Dermis lymphatic vessel endothelial cell (primary cell): ENCODE data around the gene OR8B4. TPM values are rescaled to one million over a fixed set of nuclear protein-coding genes. Genes with fewer than 3 reads are reported as not detected.

Experiments used
- total RNA-seq: library from RNA; depleted of rRNA; stranded (reverse); fragments of >200 nt; gene quantifications from 2 replicates; pipeline ENCODE4 v1.2.1, GENCODE V29; 2014

OR8B4 gene, protein sequence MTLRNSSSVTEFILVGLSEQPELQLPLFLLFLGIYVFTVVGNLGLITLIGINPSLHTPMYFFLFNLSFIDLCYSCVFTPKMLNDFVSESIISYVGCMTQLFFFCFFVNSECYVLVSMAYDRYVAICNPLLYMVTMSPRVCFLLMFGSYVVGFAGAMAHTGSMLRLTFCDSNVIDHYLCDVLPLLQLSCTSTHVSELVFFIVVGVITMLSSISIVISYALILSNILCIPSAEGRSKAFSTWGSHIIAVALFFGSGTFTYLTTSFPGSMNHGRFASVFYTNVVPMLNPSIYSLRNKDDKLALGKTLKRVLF
- total RNA-seq = not detected in 2 replicates

GRCh38 chr11:124424384-124424921 lies at the start of gene OR8B4:
Gene OR8B4 (minus strand): TSS chr11:124424871. CDS start chr11:124424871, 0 bp downstream.

DNA sequence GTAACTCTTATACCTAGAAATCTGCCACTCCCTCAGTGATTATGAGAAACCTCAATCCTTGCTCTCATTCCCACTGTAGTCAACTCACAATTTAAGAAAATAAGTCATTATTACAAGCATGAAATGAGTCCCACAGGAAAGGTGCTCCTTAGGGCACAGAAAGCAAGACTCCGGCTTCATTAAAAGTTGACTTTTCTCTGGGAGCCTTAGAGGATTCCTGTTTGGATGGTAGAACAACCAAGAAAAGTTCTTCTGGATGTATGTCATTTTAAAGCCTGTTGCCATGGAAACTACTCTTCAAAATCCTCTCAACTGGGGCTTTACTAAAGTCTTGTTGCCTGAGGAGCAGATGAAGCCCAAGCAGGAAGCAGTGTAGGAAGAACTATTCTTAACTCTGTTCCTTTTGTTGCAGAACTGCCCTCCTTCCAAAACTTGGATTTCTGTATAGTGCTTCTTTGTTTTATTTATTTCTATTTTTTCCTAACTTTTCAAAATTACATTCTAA lies 21.0 kb upstream of the OR8B4 start, which contains the start of gene OR8B8:
Gene OR8B8, minus strand, starts transcription at position 51 of the 505 bp plus-strand sequence. CDS start 4,611 bp downstream, outside the sequence.

GRCh38 chr11:124398924-124399323 lies 25.7 kb downstream of the OR8B4 start, which contains the start of gene OR8B3:
Gene OR8B3 (minus strand): TSS chr11:124399024. CDS start chr11:124397351, 1,673 bp downstream.

GRCh38 chr11:124384399-124384798 lies 40.3 kb downstream of the OR8B4 start, which contains the start of gene OR8B2:
Gene OR8B2 (minus strand): TSS chr11:124384499. CDS start chr11:124383343, 1,156 bp downstream.

Other genes starting within 250 kb of the OR8B4 start
- not detected in 2 replicates for gene OR10D3, start 241.5 kb downstream of the OR8B4 start, total RNA-seq
- not detected in 2 replicates for gene OR8G1, start 183.8 kb downstream of the OR8B4 start, total RNA-seq
- gene OR8G5, start 168.5 kb downstream of the OR8B4 start, total RNA-seq = not detected in 2 replicates
- gene OR8D1, start 110.9 kb downstream of the OR8B4 start, total RNA-seq = not detected in 2 replicates
- gene OR8D2, start 104.7 kb downstream of the OR8B4 start, total RNA-seq = not detected in 2 replicates
- gene OR8B2, start 40.4 kb downstream of the OR8B4 start, total RNA-seq = not detected in 2 replicates
- not detected in 2 replicates for gene OR8B3, start 25.8 kb downstream of the OR8B4 start, total RNA-seq
- not detected in 2 replicates for gene OR8B8, start 20.8 kb upstream of the OR8B4 start, total RNA-seq
- not detected in 2 replicates for gene OR8B12, start 118.8 kb upstream of the OR8B4 start, total RNA-seq
- gene OR8A1, start 145.1 kb upstream of the OR8B4 start, total RNA-seq = not detected in 2 replicates
- gene PANX3, start 186.6 kb upstream of the OR8B4 start, total RNA-seq = not detected in 2 replicates
- 17.6 and 18.0 TPM in 2 replicates for gene TBRG1, start 198.0 kb upstream of the OR8B4 start, total RNA-seq
- gene SIAE, start 248.9 kb upstream of the OR8B4 start, total RNA-seq = 12.2 and 13.8 TPM in 2 replicates
- 3.6 and 5.9 TPM in 2 replicates for gene SPA17, start 249.0 kb upstream of the OR8B4 start, total RNA-seq